ENCODE data around the gene TMEM169. TPM values are rescaled to one million over a fixed set of nuclear protein-coding genes. Genes with fewer than 3 reads are reported as not detected.
"Not testable (repeated sequence)": the region's sequence is repeated elsewhere in the genome, so short reads cannot be mapped to it uniquely, and the experiment has no call there.

Gene TMEM169
- total RNA-seq, 1 experiment from 2014 or later: 0.74 TPM

DNA sequence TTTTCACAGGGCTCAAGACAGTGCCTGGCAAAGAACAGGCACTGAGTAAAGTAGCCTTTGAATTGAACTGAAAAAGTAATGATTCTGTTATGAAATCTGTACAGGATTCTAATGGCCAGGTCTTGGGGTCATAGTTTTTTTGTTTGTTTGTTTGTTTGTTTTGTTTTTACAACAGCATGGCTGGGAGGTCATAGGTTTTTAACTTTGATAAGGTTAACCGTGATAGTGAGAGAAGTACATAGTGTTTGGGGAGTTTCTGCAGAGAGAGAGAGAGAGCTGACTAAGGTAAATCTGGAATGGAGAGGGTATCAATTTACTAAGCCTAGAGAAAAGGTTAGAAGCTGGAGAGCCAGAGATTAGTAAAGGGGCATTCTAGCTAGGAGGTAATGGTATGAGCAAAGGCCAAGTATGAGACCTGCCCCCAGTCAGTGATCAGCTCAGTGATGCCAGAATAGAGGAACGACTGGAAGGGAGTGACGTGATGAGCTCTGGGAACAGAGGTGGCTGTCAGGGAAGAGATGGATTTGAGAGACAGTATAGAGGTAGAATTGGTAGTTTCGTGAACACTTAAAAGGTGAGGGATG lies 53.3 kb downstream of the TMEM169 start:
- no peak for ATAC-seq
- Histone ChIP-seq H3K27me3 (ENCODE audit: control insufficient read depth, insufficient read depth, low read length) (no peaks in the 10 kb centered on the region), H3K36me3 (ENCODE audit: control insufficient read depth, insufficient read depth, low read length) (peaks cover 80% of the 10 kb centered on the region), H3K4me3 (ENCODE audit: low read depth in 2 of 2, low read length in 2 of 2) (no peak overlapping the region), H3K4me1 (ENCODE audit: control insufficient read depth, insufficient read depth, low read length) (no peaks in the 10 kb centered on the region), H3K9me3 (ENCODE audit: control insufficient read depth, insufficient read depth, low read depth, low read length) (no peaks in the 10 kb centered on the region), H3K27ac (ENCODE audit: low read length) (no peak overlapping the region)
- CTCF ChIA-PET: no interaction called here
- DNase-seq (ENCODE audit: low read depth, low spot score): no peak
- TF ChIP-seq SIN3A (IDR thresholded peaks at IDR 0.05; ENCODE audit: borderline replicate concordance, insufficient read depth, low read depth, low read length) (no peak), TCF7L2 (IDR thresholded peaks at IDR 0.05; ENCODE audit: low read depth, low read length) (no peak), POLR2AphosphoS5 (IDR thresholded peaks at IDR 0.05; ENCODE audit: low read depth, low read length) (no peak)
- TF ChIP-seq, protein P1, sequence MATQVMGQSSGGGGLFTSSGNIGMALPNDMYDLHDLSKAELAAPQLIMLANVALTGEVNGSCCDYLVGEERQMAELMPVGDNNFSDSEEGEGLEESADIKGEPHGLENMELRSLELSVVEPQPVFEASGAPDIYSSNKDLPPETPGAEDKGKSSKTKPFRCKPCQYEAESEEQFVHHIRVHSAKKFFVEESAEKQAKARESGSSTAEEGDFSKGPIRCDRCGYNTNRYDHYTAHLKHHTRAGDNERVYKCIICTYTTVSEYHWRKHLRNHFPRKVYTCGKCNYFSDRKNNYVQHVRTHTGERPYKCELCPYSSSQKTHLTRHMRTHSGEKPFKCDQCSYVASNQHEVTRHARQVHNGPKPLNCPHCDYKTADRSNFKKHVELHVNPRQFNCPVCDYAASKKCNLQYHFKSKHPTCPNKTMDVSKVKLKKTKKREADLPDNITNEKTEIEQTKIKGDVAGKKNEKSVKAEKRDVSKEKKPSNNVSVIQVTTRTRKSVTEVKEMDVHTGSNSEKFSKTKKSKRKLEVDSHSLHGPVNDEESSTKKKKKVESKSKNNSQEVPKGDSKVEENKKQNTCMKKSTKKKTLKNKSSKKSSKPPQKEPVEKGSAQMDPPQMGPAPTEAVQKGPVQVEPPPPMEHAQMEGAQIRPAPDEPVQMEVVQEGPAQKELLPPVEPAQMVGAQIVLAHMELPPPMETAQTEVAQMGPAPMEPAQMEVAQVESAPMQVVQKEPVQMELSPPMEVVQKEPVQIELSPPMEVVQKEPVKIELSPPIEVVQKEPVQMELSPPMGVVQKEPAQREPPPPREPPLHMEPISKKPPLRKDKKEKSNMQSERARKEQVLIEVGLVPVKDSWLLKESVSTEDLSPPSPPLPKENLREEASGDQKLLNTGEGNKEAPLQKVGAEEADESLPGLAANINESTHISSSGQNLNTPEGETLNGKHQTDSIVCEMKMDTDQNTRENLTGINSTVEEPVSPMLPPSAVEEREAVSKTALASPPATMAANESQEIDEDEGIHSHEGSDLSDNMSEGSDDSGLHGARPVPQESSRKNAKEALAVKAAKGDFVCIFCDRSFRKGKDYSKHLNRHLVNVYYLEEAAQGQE (IDR thresholded peaks at IDR 0.05; ENCODE audit: insufficient read depth in 1 of 2, low read depth in 2 of 2, low read length in 1 of 2): no peak
- TF ChIP-seq, protein P2, sequence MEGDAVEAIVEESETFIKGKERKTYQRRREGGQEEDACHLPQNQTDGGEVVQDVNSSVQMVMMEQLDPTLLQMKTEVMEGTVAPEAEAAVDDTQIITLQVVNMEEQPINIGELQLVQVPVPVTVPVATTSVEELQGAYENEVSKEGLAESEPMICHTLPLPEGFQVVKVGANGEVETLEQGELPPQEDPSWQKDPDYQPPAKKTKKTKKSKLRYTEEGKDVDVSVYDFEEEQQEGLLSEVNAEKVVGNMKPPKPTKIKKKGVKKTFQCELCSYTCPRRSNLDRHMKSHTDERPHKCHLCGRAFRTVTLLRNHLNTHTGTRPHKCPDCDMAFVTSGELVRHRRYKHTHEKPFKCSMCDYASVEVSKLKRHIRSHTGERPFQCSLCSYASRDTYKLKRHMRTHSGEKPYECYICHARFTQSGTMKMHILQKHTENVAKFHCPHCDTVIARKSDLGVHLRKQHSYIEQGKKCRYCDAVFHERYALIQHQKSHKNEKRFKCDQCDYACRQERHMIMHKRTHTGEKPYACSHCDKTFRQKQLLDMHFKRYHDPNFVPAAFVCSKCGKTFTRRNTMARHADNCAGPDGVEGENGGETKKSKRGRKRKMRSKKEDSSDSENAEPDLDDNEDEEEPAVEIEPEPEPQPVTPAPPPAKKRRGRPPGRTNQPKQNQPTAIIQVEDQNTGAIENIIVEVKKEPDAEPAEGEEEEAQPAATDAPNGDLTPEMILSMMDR (IDR thresholded peaks at IDR 0.05): no peak
- POLR2A ChIA-PET: no interaction called here
- in situ Hi-C loops (cut with HindIII; ENCODE audit: low pct_unique_long_range_greater_than_20kb, low sequenced_read_pairs): no loop called here
- no TSS peak for BruUV-seq (replicated peaks)
- intact Hi-C loops (cut with micrococcal nuclease; ENCODE audit: unreplicated experiment): no loop called here

DNA sequence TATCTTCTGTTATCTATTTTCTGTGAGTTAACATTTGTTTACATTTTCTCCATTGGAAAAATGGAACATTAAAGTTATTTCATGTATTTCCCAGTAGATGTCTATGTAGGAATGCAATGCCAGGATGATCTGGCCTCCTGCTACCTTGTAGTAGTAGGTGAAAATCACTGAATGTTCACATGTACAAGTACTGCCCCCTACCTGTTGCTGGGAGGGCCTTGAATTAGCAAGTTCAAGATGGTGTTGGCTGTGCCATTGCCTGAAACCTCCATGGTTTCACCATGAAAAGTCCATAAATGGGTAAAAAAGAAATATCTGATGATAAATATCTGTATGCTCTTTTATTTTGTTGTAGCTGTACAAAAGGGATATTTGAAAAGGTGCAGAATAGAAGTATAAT lies 58.2 kb downstream of the TMEM169 start:
- in situ Hi-C loops (cut with HindIII; ENCODE audit: low pct_unique_long_range_greater_than_20kb, low sequenced_read_pairs) (no loop called here), intact Hi-C loops (cut with micrococcal nuclease; ENCODE audit: unreplicated experiment) (no loop called here)
- Histone ChIP-seq H3K9me3 (ENCODE audit: control insufficient read depth, insufficient read depth, low read depth, low read length) (no peaks in the 10 kb centered on the region), H3K4me3 (ENCODE audit: low read depth in 2 of 2, low read length in 2 of 2) (no peak overlapping the region), H3K27ac (ENCODE audit: low read length) (no peak overlapping the region), H3K27me3 (ENCODE audit: control insufficient read depth, insufficient read depth, low read length) (no peaks in the 10 kb centered on the region), H3K4me1 (ENCODE audit: control insufficient read depth, insufficient read depth, low read length) (no peaks in the 10 kb centered on the region), H3K36me3 (ENCODE audit: control insufficient read depth, insufficient read depth, low read length) (peaks cover 80% of the 10 kb centered on the region)
- TF ChIP-seq SIN3A (IDR thresholded peaks at IDR 0.05; ENCODE audit: borderline replicate concordance, insufficient read depth, low read depth, low read length): no peak
- TF ChIP-seq, protein P2 (IDR thresholded peaks at IDR 0.05): peak; percentile 52
- POLR2A ChIA-PET: no interaction called here
- CTCF ChIA-PET: no interaction called here
- ATAC-seq (peak; percentile 70; the same call in 1 of the 2 replicates), DNase-seq (ENCODE audit: low read depth, low spot score) (no peak)
- no TSS peak for BruUV-seq (replicated peaks)

DNA sequence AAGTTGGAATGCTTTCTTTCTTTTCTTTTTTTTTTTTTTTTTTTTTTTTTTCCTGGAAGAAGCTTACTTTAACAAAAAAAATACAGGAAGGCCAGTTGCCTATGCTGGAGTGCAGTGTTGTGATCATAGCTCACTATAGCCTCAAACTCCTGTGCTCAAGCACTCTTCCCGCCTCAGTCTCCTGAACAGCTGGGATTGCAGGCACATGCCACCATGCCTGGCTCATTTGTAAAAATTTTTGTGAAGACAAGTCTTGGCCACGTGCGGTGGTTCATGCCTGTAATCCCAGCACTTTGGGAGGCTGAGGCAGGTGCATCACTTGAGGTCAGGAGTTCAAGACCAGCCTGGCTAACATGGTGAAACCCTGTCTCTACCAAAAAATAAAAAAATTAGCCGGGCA lies 59.8 kb downstream of the TMEM169 start:
- H3K27ac ChIP-seq (ENCODE audit: low read length); BruUV-seq (replicated peaks); H3K9me3 ChIP-seq (ENCODE audit: control insufficient read depth, insufficient read depth, low read depth, low read length); POLR2A ChIA-PET; H3K4me1 ChIP-seq (ENCODE audit: control insufficient read depth, insufficient read depth, low read length); in situ Hi-C loops (cut with HindIII; ENCODE audit: low pct_unique_long_range_greater_than_20kb, low sequenced_read_pairs); H3K27me3 ChIP-seq (ENCODE audit: control insufficient read depth, insufficient read depth, low read length); ATAC-seq; CTCF ChIA-PET; H3K4me3 ChIP-seq (ENCODE audit: low read depth in 2 of 2, low read length in 2 of 2); DNase-seq (ENCODE audit: low read depth, low spot score); intact Hi-C loops (cut with micrococcal nuclease; ENCODE audit: unreplicated experiment): not testable (repeated sequence)
- H3K36me3 ChIP-seq (ENCODE audit: control insufficient read depth, insufficient read depth, low read length): peaks cover 85% of the 10 kb centered on the region

All from Panc1 (cell line).